Ramos (cell line): ENCODE data around the gene AUNIP.

ENCODE experiments used
- in situ Hi-C: fragments of 300-500 bp; cut with MboI; formaldehyde crosslinking; loops from one replicate; pipeline ENCODE4 v1.14.3; 2022; ENCODE audit warnings: low sequenced_read_pairs; ENCODE audit not compliant: unreplicated experiment

Gene AUNIP

GRCh38 chr1:25813734-25814471 lies 45.4 kb downstream of the AUNIP start:
- in situ Hi-C loops: loop anchor here (25.0 kb wide), 1 partner anchor 402 kb away; the partner anchor contains the start of gene RHCE

GRCh38 chr1:25813071-25813733 lies 46.1 kb downstream of the AUNIP start:
- in situ Hi-C loops: loop anchor here (25.0 kb wide), 1 partner anchor 401 kb away; the partner anchor contains the start of gene RHCE

- in situ Hi-C loops: loop anchor here (25.0 kb wide), 1 partner anchor 399 kb away; the partner anchor contains the start of gene RHCE
These were observed 47.7 kb downstream of the AUNIP start for GRCh38 chr1:25811384-25812082.

- in situ Hi-C loops: loop anchor here (25.0 kb wide), 1 partner anchor 398 kb away; the partner anchor contains the start of gene RHCE
These were observed 48.6 kb downstream of the AUNIP start for GRCh38 chr1:25810341-25811299.

GRCh38 chr1:25809929-25810328 lies 49.3 kb downstream of the AUNIP start:
- in situ Hi-C loops: loop anchor here (25.0 kb wide), 1 partner anchor 398 kb away; the partner anchor contains the start of gene RHCE

GRCh38 chr1:25809283-25809926 lies 49.9 kb downstream of the AUNIP start:
- in situ Hi-C loops: loop anchor here (25.0 kb wide), 1 partner anchor 397 kb away; the partner anchor contains the start of gene RHCE

DNA sequence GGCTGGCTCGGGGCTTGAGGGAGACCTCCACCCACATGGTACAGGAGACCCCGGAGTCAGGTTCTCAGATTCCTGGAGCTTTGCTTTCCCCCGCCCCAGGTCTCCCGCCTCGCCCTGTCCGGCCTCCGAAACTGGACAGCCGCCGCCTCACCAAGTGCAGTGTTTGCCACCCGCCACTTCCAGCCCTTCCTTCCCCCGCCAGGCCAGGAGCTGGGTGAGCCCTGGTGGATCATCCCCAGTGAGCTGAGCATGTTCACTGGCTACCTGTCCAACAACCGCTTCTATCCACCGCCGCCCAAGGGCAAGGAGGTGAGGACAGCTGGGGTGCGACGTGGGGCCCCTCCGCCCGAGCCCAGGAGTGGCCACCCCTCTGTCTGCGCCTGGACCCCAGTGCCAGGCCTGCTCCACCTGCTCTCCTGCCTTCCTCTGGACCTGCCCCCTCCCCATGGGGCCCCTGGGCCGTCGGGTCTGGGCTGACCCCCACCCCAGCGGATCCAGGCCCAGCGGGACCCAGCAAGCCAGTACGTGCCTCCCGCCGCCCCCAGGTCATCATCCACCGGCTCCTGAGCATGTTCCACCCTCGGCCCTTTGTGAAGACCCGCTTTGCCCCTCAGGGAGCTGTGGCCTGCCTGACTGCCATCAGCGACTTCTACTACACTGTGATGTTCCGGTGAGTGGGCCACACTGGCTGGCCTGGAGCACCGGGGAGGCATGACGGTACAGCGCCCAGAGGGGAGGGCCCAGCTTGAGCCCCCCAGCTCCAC lies 50.6 kb downstream of the AUNIP start:
- in situ Hi-C loops: loop anchor here (25.0 kb wide), 1 partner anchor 396 kb away; the partner anchor contains the start of gene RHCE

GRCh38 chr1:25807480-25808390 lies 51.5 kb downstream of the AUNIP start:
- in situ Hi-C loops: loop anchor here (25.0 kb wide), 1 partner anchor 395 kb away; the partner anchor contains the start of gene RHCE

- in situ Hi-C loops: loop anchor here (25.0 kb wide), 1 partner anchor 394 kb away; the partner anchor contains the start of gene RHCE
These were observed 52.8 kb downstream of the AUNIP start for GRCh38 chr1:25806418-25806817.

GRCh38 chr1:25805863-25806225 lies 53.4 kb downstream of the AUNIP start:
- in situ Hi-C loops: loop anchor here (25.0 kb wide), 1 partner anchor 394 kb away; the partner anchor contains the start of gene RHCE

- in situ Hi-C loops: loop anchor here (25.0 kb wide), 1 partner anchor 393 kb away; the partner anchor contains the start of gene RHCE
These were observed 54.0 kb downstream of the AUNIP start for GRCh38 chr1:25804964-25805862.

DNA sequence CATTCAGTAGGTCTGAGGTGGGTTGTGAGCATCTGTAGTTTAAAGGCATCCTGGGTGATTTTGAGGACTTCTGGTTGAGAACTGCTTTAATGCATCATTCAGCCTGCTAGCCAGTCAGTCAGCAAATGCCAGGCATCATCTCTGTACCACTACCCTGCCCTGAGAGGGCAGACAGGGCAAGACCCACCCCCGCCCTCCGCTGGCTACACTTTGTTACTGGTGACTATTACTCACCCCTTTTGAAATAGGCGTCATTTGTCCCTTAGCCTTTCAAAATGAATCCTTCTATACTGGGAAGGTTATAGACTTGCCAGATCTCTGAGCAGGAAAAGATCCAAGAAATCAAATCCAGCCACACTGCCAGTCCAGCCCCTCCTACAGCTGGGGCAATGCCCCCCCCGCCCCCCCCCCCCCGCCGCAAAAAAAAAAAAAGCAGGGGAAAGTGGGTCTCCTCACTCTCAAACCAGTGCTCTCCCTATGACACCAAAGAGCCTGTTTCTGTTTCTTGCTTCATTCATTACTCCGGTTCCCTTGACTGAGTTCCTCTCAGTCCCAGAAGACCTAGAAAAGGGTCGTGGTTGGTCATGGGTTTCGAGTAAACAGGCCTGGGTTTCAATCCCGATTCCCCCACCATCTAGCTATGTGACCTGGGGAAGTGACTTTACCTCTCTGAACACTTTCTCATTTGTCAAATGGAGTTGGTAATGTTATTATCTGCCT lies 54.9 kb downstream of the AUNIP start:
- in situ Hi-C loops: loop anchor here (25.0 kb wide), 1 partner anchor 392 kb away; the partner anchor contains the start of gene RHCE

- in situ Hi-C loops: loop anchor here (25.0 kb wide), 1 partner anchor 391 kb away; the partner anchor contains the start of gene RHCE
These were observed 55.9 kb downstream of the AUNIP start for GRCh38 chr1:25803368-25803767.

GRCh38 chr1:25802915-25803314 lies 56.3 kb downstream of the AUNIP start:
- in situ Hi-C loops: loop anchor here (25.0 kb wide), 1 partner anchor 391 kb away; the partner anchor contains the start of gene RHCE
